NCI-H524 treated with DMSO at 0.1 percent for 48 hours (cell line): Measurements from ENCODE around the gene SPTBN1.
"Not testable (repeated sequence)": the region's sequence is repeated elsewhere in the genome, so short reads cannot be mapped to it uniquely, and the experiment has no call there.

Source experiments
- DNase-seq: peaks from one replicate; lab custom pipeline; 2025; lab: John Stamatoyannopoulos, UW

Gene SPTBN1

GRCh38 chr2:54529518-54529917 lies 73.4 kb downstream of the SPTBN1 start:
- not testable (repeated sequence) for DNase-seq

GRCh38 chr2:54529935-54530334 lies 73.8 kb downstream of the SPTBN1 start:
- no peak for DNase-seq

GRCh38 chr2:54531558-54531957 lies 75.4 kb downstream of the SPTBN1 start:
- DNase-seq = no peak

- no peak for DNase-seq
Observed at GRCh38 chr2:54534221-54534620, 78.1 kb downstream of the SPTBN1 start.

GRCh38 chr2:54534625-54535024 lies 78.5 kb downstream of the SPTBN1 start:
- DNase-seq = no peak

- no peak for DNase-seq
Observed at GRCh38 chr2:54535599-54536195, 79.6 kb downstream of the SPTBN1 start.

- no peak for DNase-seq
Observed at GRCh38 chr2:54536720-54537119, 80.6 kb downstream of the SPTBN1 start.

GRCh38 chr2:54538537-54538936 lies 82.4 kb downstream of the SPTBN1 start:
- DNase-seq = no peak

- no peak for DNase-seq
Observed at GRCh38 chr2:54539683-54540082, 83.6 kb downstream of the SPTBN1 start.

GRCh38 chr2:54540194-54540593 lies 84.1 kb downstream of the SPTBN1 start:
- DNase-seq = no peak

GRCh38 chr2:54541995-54542394 lies 85.9 kb downstream of the SPTBN1 start:
- no peak for DNase-seq

- no peak for DNase-seq
Observed at GRCh38 chr2:54543733-54544396, 87.7 kb downstream of the SPTBN1 start.

GRCh38 chr2:54545702-54546450 lies 89.7 kb downstream of the SPTBN1 start:
- DNase-seq = no peak

- no peak for DNase-seq
Observed at GRCh38 chr2:54546518-54546917, 90.4 kb downstream of the SPTBN1 start.

GRCh38 chr2:54546923-54547720 lies 91.0 kb downstream of the SPTBN1 start:
- no peak for DNase-seq

GRCh38 chr2:54549430-54549829 lies 93.3 kb downstream of the SPTBN1 start:
- DNase-seq = no peak

GRCh38 chr2:54549917-54550518 lies 93.9 kb downstream of the SPTBN1 start:
- DNase-seq = no peak

GRCh38 chr2:54550547-54550946 lies 94.4 kb downstream of the SPTBN1 start:
- no peak for DNase-seq

- DNase-seq = no peak
Observed at GRCh38 chr2:54551123-54551756, 95.1 kb downstream of the SPTBN1 start.

GRCh38 chr2:54553075-54553474 lies 96.9 kb downstream of the SPTBN1 start:
- DNase-seq = no peak

- no peak for DNase-seq
Observed at GRCh38 chr2:54553775-54554174, 97.6 kb downstream of the SPTBN1 start.
